Smooth muscle cell (in vitro differentiated cells): Measurements from ENCODE around the gene HSPG2. TPM values are rescaled to one million over a fixed set of nuclear protein-coding genes. Genes with fewer than 3 reads are reported as not detected.

ENCODE experiments used
- DNase-seq: peaks from one replicate; lab custom pipeline; 2025; ENCODE audit not compliant: unreplicated experiment; lab: John Stamatoyannopoulos, UW
- H2AFZ ChIP-seq: fragments of 200-600 bp; sonication (generic); 2 replicates; pipeline ENCODE4 v1.6.0; 2016; ENCODE audit warnings: antibody characterized with exemption, low read depth, mild to moderate bottlenecking
- H3F3A ChIP-seq: fragments of 200-600 bp; sonication (generic); 2 replicates; pipeline ENCODE4 v1.6.0; 2017; ENCODE audit warnings: antibody characterized with exemption, low read depth
- H3K27ac ChIP-seq: fragments of 200-600 bp; sonication (generic); 2 replicates; pipeline ENCODE4 v1.5.1; 2016; ENCODE audit warnings: low read depth, mild to moderate bottlenecking
- H3K27me3 ChIP-seq: fragments of 200-600 bp; sonication (generic); 2 replicates; pipeline ENCODE4 v1.6.1; 2016; ENCODE audit warnings: low read depth, mild to moderate bottlenecking
- H3K36me3 ChIP-seq: fragments of 200-600 bp; sonication (generic); 2 replicates; pipeline ENCODE4 v1.5.1; 2016; ENCODE audit warnings: low read depth
- H3K4me1 ChIP-seq: fragments of 200-600 bp; sonication (generic); 2 replicates; pipeline ENCODE4 v1.5.1; 2016; ENCODE audit warnings: low read depth
- H3K4me2 ChIP-seq: fragments of 200-600 bp; sonication (generic); 2 replicates; pipeline ENCODE4 v1.6.0; 2016; ENCODE audit warnings: mild to moderate bottlenecking
- H3K4me3 ChIP-seq: fragments of 200-600 bp; sonication (generic); 2 replicates; pipeline ENCODE4 v1.5.1; 2016; ENCODE audit warnings: mild to moderate bottlenecking
- H3K79me2 ChIP-seq: fragments of 200-600 bp; sonication (generic); 2 replicates; pipeline ENCODE4 v1.6.0; 2016; ENCODE audit warnings: low read depth, mild to moderate bottlenecking
- H3K9ac ChIP-seq: fragments of 200-600 bp; sonication (generic); 2 replicates; pipeline ENCODE4 v1.6.0; 2016; ENCODE audit warnings: low read depth
- H3K9me3 ChIP-seq: fragments of 200-600 bp; sonication (generic); replicated peaks from 2 replicates; pipeline ENCODE4 v1.5.1; 2016; ENCODE audit warnings: low read depth
- H4K20me1 ChIP-seq: fragments of 200-600 bp; sonication (generic); 2 replicates; pipeline ENCODE4 v1.6.0; 2016; ENCODE audit warnings: low read depth
- CTCF ChIP-seq: fragments of 200-600 bp; sonication (generic); IDR thresholded peaks from 2 replicates; pipeline ENCODE4 v1.5.1; 2017; ENCODE audit warnings: borderline replicate concordance, mild to moderate bottlenecking, antibody characterized with exemption; ENCODE audit not compliant: insufficient read depth, poor library complexity, severe bottlenecking
- WGBS: methylation state at CpG from one replicate; pipeline ENCODE4 v1.1.7; 2016; ENCODE audit warnings: low lambda C conversion rate; 5-methylcytosine and 5-hydroxymethylcytosine counted together
- polyA plus RNA-seq: library from polyadenylated mRNA; unstranded; fragments of >200 nt; fragmentation: Nextera tagmentation; extraction: Ambion mirVana; gene quantifications from 2 replicates; pipeline ENCODE4 v1.2.1, GENCODE V29; 2016
- total RNA-seq: library from RNA; depleted of rRNA; stranded (reverse); fragments of >200 nt; gene quantifications from 2 replicates; pipeline ENCODE4 v1.2.3, GENCODE V29; 2014

Gene HSPG2
- total and polyA plus RNA-seq, 2 experiments from 2014 or later, result 40.7 to 46.7 TPM

- H3K79me2 ChIP-seq, result no peaks in the 10 kb centered on the region
- no peak overlapping the region for H3K4me3 ChIP-seq
- H3K27me3 ChIP-seq, result no peaks in the 10 kb centered on the region
- no peak overlapping the region for H3K4me2 ChIP-seq
- no peaks in the 10 kb centered on the region for H3K9me3 ChIP-seq
- H3K9ac ChIP-seq, result no peak overlapping the region
- H3F3A ChIP-seq, result no peaks in the 10 kb centered on the region
- DNase-seq, result no peak
- WGBS, result 96% methylated on average over 25 of the region's 26 CpGs
- no peak for TF ChIP-seq CTCF
- no peaks in the 10 kb centered on the region for H3K4me1 ChIP-seq
- peaks cover 29% of the 10 kb centered on the region for H4K20me1 ChIP-seq
- no peak overlapping the region for H3K27ac ChIP-seq
- no peaks in the 10 kb centered on the region for H3K36me3 ChIP-seq
- H2AFZ ChIP-seq, result no peak overlapping the region
Observed at GRCh38 chr1:21887216-21887736, 49.8 kb downstream of the HSPG2 start.

DNA sequence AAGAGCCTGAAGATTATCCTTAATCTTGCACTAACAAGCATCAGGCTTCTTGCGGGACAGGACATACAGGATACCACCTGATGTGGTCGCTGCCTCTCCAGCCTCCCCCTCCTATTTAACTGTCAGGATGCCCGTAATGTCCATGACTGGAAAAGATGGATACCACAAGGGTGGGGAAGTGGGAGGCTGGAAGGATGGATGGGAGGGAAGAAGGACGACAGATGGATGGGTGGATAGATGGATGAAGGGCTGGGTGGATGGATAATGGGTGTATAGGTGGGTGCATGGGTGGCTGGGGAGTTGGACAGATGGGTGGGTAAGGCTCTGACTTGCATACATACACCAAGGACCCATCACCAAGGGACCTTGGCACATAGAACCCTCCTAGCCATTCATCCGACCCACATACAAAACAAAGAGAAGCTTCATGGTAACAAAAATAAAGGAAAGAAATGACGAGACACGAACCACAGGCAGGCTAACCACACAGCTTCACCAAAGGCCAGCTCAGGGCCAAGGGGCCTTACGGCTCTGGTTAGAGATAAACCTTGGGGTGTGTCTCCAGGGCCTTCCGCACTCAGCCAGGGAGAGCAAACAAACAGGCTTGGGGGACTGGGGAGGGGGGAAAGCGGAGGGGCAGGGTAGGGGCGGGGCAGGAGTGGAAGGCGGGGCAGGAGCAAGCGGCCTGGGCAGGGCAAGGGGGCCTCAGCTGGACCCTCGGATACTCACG, 50.5 kb downstream of the HSPG2 start:
- Histone ChIP-seq H3K4me3 (no peak overlapping the region), H3K4me2 (no peak overlapping the region), H3K9me3 (no peaks in the 10 kb centered on the region), H3K9ac (no peak overlapping the region), H3F3A (no peaks in the 10 kb centered on the region), H3K79me2 (no peaks in the 10 kb centered on the region), H3K27me3 (no peaks in the 10 kb centered on the region), H3K4me1 (no peaks in the 10 kb centered on the region), H2AFZ (no peak overlapping the region), H3K36me3 (no peaks in the 10 kb centered on the region), H3K27ac (no peak overlapping the region), H4K20me1 (peaks cover 29% of the 10 kb centered on the region)
- DNase-seq, result no peak
- 92% methylated on average over 11 of the region's 15 CpGs for WGBS
- TF ChIP-seq CTCF, result no peak

DNA sequence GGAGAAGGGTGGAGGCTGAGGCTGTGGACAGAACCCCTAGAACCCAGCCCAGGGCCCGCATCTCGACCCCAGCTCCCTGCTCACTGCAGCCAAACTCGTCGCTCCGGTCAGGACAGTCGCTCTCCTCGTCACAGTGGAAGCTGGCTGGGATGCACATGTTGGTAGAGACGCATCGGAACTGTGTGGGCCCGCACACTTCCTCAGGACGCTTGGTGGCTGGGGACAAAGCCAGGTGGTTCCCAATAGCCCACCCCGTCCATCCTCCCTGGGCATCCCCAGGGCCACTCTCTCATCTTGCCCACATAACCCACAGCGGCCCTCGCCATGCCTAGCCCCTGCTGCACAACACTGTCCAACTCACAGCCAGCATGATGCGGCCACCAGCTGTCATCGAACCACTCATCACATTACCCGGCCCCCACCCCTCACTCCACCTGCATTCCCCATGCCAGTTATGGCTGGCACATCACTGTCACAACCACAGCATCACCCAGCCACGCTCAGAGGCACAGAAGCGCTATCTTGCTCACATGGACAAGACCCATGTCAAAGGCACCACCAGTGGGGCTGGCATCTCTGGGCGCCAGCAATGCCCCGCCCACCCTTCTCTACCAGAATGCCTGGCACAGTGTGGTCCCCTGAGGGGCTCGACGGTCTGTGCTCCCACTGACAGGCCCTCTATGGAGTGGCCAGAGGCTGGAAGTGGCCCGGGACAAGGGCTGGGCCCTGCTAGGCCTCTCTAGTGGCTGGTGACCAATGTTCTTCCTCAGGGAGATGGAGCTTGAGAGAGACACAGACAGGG, 51.7 kb downstream of the HSPG2 start:
- Histone ChIP-seq H3K9ac (no peak overlapping the region), H3F3A (no peaks in the 10 kb centered on the region), H3K27ac (no peak overlapping the region), H3K36me3 (no peaks in the 10 kb centered on the region), H3K27me3 (no peaks in the 10 kb centered on the region), H4K20me1 (peaks cover 18% of the 10 kb centered on the region), H3K79me2 (no peaks in the 10 kb centered on the region), H3K4me2 (no peak overlapping the region), H2AFZ (no peak overlapping the region), H3K9me3 (no peaks in the 10 kb centered on the region), H3K4me1 (no peaks in the 10 kb centered on the region), H3K4me3 (no peak overlapping the region)
- 95% methylated on average over 23 of the region's 24 CpGs for WGBS
- no peak for DNase-seq
- no peak for TF ChIP-seq CTCF
